T47D (cell line): ENCODE data around the gene F7.

ENCODE experiments used
- DNase-seq, 2 experiments: peaks; one replicate each; pipeline versions ENCODE4 v3.0.0 to v3.0.0-alpha.2; 2011 to 2012; ENCODE audit warnings: low read depth in 1 of 2, low spot score in 1 of 2
- JUND ChIP-seq: IDR thresholded peaks from 2 replicates; pipeline ENCODE4 v1.6.1; 2012; ENCODE audit warnings: low read depth
- in situ Hi-C: cut with HindIII; loops from 2 replicates; pipeline ENCODE4 v1.10.0; 2016; ENCODE audit warnings: low sequenced_read_pairs, low pct_unique_long_range_greater_than_20kb

The F7 gene

GRCh38 chr13:113148940-113149503 is 43.4 kb downstream of the F7 start:
- no peak for DNase-seq
- in situ Hi-C loops = no loop called here

GRCh38 chr13:113149711-113150549 is 44.3 kb downstream of the F7 start:
- no peak for TF ChIP-seq JUND
- DNase-seq = no peak
- in situ Hi-C loops = no loop called here

More at GRCh38 chr13:113148940-113149503, 43.4 kb downstream of the F7 start:
- no peak for TF ChIP-seq JUND

GRCh38 chr13:113150550-113151365 is 45.2 kb downstream of the F7 start:
- no peak for TF ChIP-seq JUND
- in situ Hi-C loops = no loop called here
- no peak for DNase-seq

- no peak for DNase-seq
- TF ChIP-seq JUND = no peak
- in situ Hi-C loops = no loop called here
Measured at GRCh38 chr13:113151745-113152690, 46.4 kb downstream of the F7 start.

GRCh38 chr13:113152691-113152983 is 47.0 kb downstream of the F7 start:
- in situ Hi-C loops = no loop called here
- no peak for DNase-seq
- no peak for TF ChIP-seq JUND

- TF ChIP-seq JUND = no peak
- DNase-seq = peak in 1 of 2 experiments; percentile 28
- in situ Hi-C loops = no loop called here
Measured at GRCh38 chr13:113152984-113153809, 47.6 kb downstream of the F7 start.

GRCh38 chr13:113153810-113154748 is 48.5 kb downstream of the F7 start:
- no peak for TF ChIP-seq JUND
- peak; percentile 69 to 83 for DNase-seq
- in situ Hi-C loops = no loop called here

- no peak for TF ChIP-seq JUND
- DNase-seq = no peak
- in situ Hi-C loops = no loop called here
Measured at GRCh38 chr13:113155201-113155600, 49.6 kb downstream of the F7 start.

- DNase-seq = no peak
- in situ Hi-C loops = no loop called here
- no peak for TF ChIP-seq JUND
Measured at GRCh38 chr13:113155982-113156655, 50.5 kb downstream of the F7 start.
